ENCODE results near the gene GABRR1.

GABRR1 gene

DNA sequence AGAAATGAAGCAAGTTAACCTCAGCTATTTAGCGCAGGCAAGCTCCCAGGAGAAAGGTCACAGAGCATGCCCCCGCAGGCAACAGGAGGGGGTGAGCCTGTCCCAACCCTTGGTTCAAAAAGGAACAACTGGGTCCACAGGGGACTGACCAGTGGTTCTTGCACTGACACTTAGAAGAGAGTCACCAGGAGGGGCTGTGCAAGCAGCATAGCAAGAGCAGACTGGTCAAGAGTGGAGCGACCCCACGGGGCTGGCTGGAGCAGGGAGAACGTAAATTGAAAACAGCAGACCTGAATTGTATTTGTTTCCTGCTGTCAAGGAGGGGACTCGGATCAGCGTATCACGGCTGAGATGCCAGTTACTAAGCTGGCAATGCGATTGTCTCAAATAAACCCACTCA, 32.8 kb downstream of the GABRR1 start:
- no peak for ATAC-seq
- TF ChIP-seq ZC3H10 (CRISPR knock-in tag; IDR thresholded peaks at IDR 0.05) (no peak), ZNF70 (CRISPR knock-in tag; IDR thresholded peaks at IDR 0.05) (no peak), ZFP3 (CRISPR knock-in tag; IDR thresholded peaks at IDR 0.05) (no peak), ISL1 (CRISPR knock-in tag; IDR thresholded peaks at IDR 0.05) (no peak), ZNF8 (CRISPR knock-in tag; IDR thresholded peaks at IDR 0.05) (no peak), ZNF565 (CRISPR knock-in tag; conservative IDR thresholded peaks at IDR 0.05; ENCODE audit: low read depth) (no peak), TOX (CRISPR knock-in tag; IDR thresholded peaks at IDR 0.05; ENCODE audit: borderline replicate concordance) (no peak), TSHZ2 (CRISPR knock-in tag; IDR thresholded peaks at IDR 0.05) (no peak), PPARA (CRISPR knock-in tag; IDR thresholded peaks at IDR 0.05; ENCODE audit: borderline replicate concordance) (no peak), POU6F1 (CRISPR knock-in tag; IDR thresholded peaks at IDR 0.05; ENCODE audit: borderline replicate concordance, low read depth) (no peak), ARNTL (CRISPR knock-in tag; IDR thresholded peaks at IDR 0.05; ENCODE audit: borderline replicate concordance, low read depth) (no peak), BACH2 (CRISPR knock-in tag; IDR thresholded peaks at IDR 0.05; ENCODE audit: borderline replicate concordance) (no peak), OSR1 (CRISPR knock-in tag; IDR thresholded peaks at IDR 0.05) (no peak), RARB (CRISPR knock-in tag; IDR thresholded peaks at IDR 0.05) (no peak)
- TF ChIP-seq, protein P1, sequence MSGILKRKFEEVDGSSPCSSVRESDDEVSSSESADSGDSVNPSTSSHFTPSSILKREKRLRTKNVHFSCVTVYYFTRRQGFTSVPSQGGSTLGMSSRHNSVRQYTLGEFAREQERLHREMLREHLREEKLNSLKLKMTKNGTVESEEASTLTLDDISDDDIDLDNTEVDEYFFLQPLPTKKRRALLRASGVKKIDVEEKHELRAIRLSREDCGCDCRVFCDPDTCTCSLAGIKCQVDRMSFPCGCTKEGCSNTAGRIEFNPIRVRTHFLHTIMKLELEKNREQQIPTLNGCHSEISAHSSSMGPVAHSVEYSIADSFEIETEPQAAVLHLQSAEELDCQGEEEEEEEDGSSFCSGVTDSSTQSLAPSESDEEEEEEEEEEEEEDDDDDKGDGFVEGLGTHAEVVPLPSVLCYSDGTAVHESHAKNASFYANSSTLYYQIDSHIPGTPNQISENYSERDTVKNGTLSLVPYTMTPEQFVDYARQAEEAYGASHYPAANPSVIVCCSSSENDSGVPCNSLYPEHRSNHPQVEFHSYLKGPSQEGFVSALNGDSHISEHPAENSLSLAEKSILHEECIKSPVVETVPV (CRISPR knock-in tag; IDR thresholded peaks at IDR 0.05): no peak
- TF ChIP-seq, protein P2, sequence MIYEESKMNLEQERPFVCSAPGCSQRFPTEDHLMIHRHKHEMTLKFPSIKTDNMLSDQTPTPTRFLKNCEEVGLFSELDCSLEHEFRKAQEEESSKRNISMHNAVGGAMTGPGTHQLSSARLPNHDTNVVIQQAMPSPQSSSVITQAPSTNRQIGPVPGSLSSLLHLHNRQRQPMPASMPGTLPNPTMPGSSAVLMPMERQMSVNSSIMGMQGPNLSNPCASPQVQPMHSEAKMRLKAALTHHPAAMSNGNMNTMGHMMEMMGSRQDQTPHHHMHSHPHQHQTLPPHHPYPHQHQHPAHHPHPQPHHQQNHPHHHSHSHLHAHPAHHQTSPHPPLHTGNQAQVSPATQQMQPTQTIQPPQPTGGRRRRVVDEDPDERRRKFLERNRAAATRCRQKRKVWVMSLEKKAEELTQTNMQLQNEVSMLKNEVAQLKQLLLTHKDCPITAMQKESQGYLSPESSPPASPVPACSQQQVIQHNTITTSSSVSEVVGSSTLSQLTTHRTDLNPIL (CRISPR knock-in tag; IDR thresholded peaks at IDR 0.05; ENCODE audit: low read depth): no peak

GRCh38 chr6:89183294-89183693, 33.9 kb downstream of the GABRR1 start:
- ATAC-seq: no peak
- TF ChIP-seq GLIS3 (CRISPR knock-in tag; IDR thresholded peaks at IDR 0.05) (no peak), OSR1 (CRISPR knock-in tag; IDR thresholded peaks at IDR 0.05) (no peak), PPARA (CRISPR knock-in tag; IDR thresholded peaks at IDR 0.05; ENCODE audit: borderline replicate concordance) (no peak), ZFP3 (CRISPR knock-in tag; IDR thresholded peaks at IDR 0.05) (no peak), ZFP30 (CRISPR knock-in tag; IDR thresholded peaks at IDR 0.05) (no peak), ZNF8 (CRISPR knock-in tag; IDR thresholded peaks at IDR 0.05) (no peak), ZNF70 (CRISPR knock-in tag; IDR thresholded peaks at IDR 0.05) (no peak), ZNF565 (CRISPR knock-in tag; conservative IDR thresholded peaks at IDR 0.05; ENCODE audit: low read depth) (no peak)
- TF ChIP-seq, protein P3, sequence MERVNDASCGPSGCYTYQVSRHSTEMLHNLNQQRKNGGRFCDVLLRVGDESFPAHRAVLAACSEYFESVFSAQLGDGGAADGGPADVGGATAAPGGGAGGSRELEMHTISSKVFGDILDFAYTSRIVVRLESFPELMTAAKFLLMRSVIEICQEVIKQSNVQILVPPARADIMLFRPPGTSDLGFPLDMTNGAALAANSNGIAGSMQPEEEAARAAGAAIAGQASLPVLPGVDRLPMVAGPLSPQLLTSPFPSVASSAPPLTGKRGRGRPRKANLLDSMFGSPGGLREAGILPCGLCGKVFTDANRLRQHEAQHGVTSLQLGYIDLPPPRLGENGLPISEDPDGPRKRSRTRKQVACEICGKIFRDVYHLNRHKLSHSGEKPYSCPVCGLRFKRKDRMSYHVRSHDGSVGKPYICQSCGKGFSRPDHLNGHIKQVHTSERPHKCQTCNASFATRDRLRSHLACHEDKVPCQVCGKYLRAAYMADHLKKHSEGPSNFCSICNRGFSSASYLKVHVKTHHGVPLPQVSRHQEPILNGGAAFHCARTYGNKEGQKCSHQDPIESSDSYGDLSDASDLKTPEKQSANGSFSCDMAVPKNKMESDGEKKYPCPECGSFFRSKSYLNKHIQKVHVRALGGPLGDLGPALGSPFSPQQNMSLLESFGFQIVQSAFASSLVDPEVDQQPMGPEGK (CRISPR knock-in tag; IDR thresholded peaks at IDR 0.05; ENCODE audit: borderline replicate concordance): no peak

GRCh38 chr6:89180971-89181370, 36.2 kb downstream of the GABRR1 start:
- ATAC-seq: no peak
- no peak for TF ChIP-seq GLIS3 (CRISPR knock-in tag; IDR thresholded peaks at IDR 0.05)
- no peak for TF ChIP-seq POU6F1 (CRISPR knock-in tag; IDR thresholded peaks at IDR 0.05; ENCODE audit: borderline replicate concordance, low read depth)
- TF ChIP-seq TSHZ2 (CRISPR knock-in tag; IDR thresholded peaks at IDR 0.05): no peak
- no peak for TF ChIP-seq ZFP3 (CRISPR knock-in tag; IDR thresholded peaks at IDR 0.05)
- no peak for TF ChIP-seq ZFP30 (CRISPR knock-in tag; IDR thresholded peaks at IDR 0.05)
- no peak for TF ChIP-seq BACH2 (CRISPR knock-in tag; IDR thresholded peaks at IDR 0.05; ENCODE audit: borderline replicate concordance)
- TF ChIP-seq PPARA (CRISPR knock-in tag; IDR thresholded peaks at IDR 0.05; ENCODE audit: borderline replicate concordance): no peak
- no peak for TF ChIP-seq ZNF8 (CRISPR knock-in tag; IDR thresholded peaks at IDR 0.05)
- TF ChIP-seq, protein P2 (CRISPR knock-in tag; IDR thresholded peaks at IDR 0.05; ENCODE audit: low read depth): no peak
- no peak for TF ChIP-seq ISL1 (CRISPR knock-in tag; IDR thresholded peaks at IDR 0.05)
